ENCODE results near the gene SLC38A6.

DNA sequence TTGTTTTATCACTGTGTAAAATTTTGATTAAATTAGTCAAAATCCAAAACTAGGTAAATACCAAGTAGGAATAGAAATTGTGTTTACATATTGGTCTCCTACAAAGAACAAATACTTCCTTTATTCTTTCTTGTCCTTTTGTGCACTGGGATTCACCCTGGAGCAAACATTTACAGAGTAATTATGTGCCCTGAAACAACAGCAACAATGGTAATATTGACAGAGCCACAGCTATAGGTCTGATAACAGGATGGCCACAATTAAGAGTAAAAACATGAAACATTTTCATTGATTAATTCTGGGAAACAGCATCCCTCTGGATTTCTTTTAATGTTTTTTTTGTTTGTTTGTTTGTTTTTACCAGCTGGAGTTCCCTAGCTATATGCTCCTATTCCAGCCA lies 61.2 kb downstream of the SLC38A6 start:
- TF ChIP-seq, protein P1, sequence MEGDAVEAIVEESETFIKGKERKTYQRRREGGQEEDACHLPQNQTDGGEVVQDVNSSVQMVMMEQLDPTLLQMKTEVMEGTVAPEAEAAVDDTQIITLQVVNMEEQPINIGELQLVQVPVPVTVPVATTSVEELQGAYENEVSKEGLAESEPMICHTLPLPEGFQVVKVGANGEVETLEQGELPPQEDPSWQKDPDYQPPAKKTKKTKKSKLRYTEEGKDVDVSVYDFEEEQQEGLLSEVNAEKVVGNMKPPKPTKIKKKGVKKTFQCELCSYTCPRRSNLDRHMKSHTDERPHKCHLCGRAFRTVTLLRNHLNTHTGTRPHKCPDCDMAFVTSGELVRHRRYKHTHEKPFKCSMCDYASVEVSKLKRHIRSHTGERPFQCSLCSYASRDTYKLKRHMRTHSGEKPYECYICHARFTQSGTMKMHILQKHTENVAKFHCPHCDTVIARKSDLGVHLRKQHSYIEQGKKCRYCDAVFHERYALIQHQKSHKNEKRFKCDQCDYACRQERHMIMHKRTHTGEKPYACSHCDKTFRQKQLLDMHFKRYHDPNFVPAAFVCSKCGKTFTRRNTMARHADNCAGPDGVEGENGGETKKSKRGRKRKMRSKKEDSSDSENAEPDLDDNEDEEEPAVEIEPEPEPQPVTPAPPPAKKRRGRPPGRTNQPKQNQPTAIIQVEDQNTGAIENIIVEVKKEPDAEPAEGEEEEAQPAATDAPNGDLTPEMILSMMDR (conservative IDR thresholded peaks at IDR 0.05; ENCODE audit: low read length), result no peak
- TF ChIP-seq EZH2phosphoT487 (IDR thresholded peaks at IDR 0.05; ENCODE audit: borderline replicate concordance), result no peak

Data from Loucy (cell line).